ENCODE measurements around the gene SLC17A5.

DNA sequence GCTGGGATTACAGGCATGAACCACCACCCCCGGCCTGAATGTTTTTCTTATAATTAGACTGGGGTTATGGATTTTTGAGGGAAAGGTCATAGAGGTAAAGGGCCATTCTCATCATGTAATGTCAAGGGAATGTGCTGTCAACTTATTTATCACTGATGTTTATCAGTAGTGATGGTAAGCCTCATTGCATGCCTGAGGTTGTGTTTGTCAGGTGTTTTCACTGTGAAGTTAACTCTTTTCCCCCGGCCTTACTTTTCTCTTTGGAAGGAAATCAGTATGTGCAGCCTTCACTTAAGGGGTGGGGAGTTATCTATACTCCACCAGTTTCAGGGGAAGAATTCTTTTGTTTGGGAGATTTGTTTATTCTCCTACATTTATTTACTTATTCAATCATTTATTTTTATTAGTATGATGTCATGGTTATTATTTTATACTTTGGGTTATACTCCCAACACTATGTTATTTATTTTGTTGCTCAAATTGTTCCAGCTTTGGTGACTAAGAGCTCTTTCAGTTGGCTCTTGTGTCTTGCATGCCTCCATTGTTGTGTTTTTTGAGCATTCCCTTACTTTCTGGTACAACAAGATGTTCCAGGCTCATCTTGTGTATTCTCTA, 2.8 kb upstream of the SLC17A5 start:
- TF ChIP-seq, protein P1, sequence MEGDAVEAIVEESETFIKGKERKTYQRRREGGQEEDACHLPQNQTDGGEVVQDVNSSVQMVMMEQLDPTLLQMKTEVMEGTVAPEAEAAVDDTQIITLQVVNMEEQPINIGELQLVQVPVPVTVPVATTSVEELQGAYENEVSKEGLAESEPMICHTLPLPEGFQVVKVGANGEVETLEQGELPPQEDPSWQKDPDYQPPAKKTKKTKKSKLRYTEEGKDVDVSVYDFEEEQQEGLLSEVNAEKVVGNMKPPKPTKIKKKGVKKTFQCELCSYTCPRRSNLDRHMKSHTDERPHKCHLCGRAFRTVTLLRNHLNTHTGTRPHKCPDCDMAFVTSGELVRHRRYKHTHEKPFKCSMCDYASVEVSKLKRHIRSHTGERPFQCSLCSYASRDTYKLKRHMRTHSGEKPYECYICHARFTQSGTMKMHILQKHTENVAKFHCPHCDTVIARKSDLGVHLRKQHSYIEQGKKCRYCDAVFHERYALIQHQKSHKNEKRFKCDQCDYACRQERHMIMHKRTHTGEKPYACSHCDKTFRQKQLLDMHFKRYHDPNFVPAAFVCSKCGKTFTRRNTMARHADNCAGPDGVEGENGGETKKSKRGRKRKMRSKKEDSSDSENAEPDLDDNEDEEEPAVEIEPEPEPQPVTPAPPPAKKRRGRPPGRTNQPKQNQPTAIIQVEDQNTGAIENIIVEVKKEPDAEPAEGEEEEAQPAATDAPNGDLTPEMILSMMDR (conservative IDR thresholded peaks at IDR 0.05), result no peak
- no peak for TF ChIP-seq EZH2 (IDR thresholded peaks at IDR 0.05; ENCODE audit: low read depth)
